D721Med (cell line): ENCODE results near the gene PRDM11.

Experiments used
- DNase-seq: peaks from one replicate; pipeline ENCODE4 v3.0.0; 2011; ENCODE audit warnings: low spot score; ENCODE audit not compliant: insufficient read length
- FAIRE-seq: peaks from 2 replicates; lab custom pipeline; 2011; peaks lifted over from hg19 to GRCh38; lab: Jason Lieb, UNC
- TF ChIP-seq, protein P1 (sequence below): IDR thresholded peaks from 2 replicates; pipeline ENCODE4 v1.5.1; 2012; ENCODE audit warnings: mild to moderate bottlenecking, control low read depth; ENCODE audit not compliant: insufficient read depth; ENCODE audit errors: missing control alignments

Gene PRDM11

DNA sequence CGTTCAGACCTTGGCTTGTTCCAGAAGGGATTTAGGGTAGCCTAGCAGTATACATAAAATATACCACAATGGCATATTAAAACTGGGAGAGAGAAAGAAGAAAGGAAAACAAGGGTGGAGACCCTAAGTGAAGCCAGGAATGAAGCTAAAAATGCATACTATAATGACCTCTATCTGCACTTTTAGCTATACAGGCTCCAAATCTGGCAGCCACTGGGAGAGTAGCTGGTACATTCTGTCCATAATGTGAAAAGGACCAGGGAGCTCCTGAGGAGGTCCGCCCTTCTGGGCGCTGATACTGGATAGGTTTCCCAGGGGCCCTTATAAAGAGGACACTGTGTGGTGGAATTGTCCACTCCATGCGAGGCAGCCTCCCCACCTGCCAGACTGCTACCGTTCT lies 42.8 kb downstream of the PRDM11 start:
- DNase-seq: no peak
- TF ChIP-seq, protein P1, sequence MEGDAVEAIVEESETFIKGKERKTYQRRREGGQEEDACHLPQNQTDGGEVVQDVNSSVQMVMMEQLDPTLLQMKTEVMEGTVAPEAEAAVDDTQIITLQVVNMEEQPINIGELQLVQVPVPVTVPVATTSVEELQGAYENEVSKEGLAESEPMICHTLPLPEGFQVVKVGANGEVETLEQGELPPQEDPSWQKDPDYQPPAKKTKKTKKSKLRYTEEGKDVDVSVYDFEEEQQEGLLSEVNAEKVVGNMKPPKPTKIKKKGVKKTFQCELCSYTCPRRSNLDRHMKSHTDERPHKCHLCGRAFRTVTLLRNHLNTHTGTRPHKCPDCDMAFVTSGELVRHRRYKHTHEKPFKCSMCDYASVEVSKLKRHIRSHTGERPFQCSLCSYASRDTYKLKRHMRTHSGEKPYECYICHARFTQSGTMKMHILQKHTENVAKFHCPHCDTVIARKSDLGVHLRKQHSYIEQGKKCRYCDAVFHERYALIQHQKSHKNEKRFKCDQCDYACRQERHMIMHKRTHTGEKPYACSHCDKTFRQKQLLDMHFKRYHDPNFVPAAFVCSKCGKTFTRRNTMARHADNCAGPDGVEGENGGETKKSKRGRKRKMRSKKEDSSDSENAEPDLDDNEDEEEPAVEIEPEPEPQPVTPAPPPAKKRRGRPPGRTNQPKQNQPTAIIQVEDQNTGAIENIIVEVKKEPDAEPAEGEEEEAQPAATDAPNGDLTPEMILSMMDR: no peak
- no peak for FAIRE-seq

- TF ChIP-seq, protein P1: no peak
- DNase-seq (no peak), FAIRE-seq (no peak)
Measured at GRCh38 chr11:45193695-45194094, 47.3 kb downstream of the PRDM11 start.

- FAIRE-seq: no peak
- TF ChIP-seq, protein P1: no peak
Measured at GRCh38 chr11:45204761-45205160, 58.3 kb downstream of the PRDM11 start.

GRCh38 chr11:45205978-45206377 lies 59.5 kb downstream of the PRDM11 start:
- DNase-seq (no peak), FAIRE-seq (no peak)
- TF ChIP-seq, protein P1: no peak

More at GRCh38 chr11:45204761-45205160, 58.3 kb downstream of the PRDM11 start:
- DNase-seq: no peak

- no peak for FAIRE-seq
- TF ChIP-seq, protein P1: no peak
- DNase-seq: no peak
Measured at GRCh38 chr11:45208135-45208534, 61.7 kb downstream of the PRDM11 start.

GRCh38 chr11:45209000-45209879 lies 62.8 kb downstream of the PRDM11 start:
- DNase-seq (no peak), FAIRE-seq (no peak)
- TF ChIP-seq, protein P1: no peak

DNA sequence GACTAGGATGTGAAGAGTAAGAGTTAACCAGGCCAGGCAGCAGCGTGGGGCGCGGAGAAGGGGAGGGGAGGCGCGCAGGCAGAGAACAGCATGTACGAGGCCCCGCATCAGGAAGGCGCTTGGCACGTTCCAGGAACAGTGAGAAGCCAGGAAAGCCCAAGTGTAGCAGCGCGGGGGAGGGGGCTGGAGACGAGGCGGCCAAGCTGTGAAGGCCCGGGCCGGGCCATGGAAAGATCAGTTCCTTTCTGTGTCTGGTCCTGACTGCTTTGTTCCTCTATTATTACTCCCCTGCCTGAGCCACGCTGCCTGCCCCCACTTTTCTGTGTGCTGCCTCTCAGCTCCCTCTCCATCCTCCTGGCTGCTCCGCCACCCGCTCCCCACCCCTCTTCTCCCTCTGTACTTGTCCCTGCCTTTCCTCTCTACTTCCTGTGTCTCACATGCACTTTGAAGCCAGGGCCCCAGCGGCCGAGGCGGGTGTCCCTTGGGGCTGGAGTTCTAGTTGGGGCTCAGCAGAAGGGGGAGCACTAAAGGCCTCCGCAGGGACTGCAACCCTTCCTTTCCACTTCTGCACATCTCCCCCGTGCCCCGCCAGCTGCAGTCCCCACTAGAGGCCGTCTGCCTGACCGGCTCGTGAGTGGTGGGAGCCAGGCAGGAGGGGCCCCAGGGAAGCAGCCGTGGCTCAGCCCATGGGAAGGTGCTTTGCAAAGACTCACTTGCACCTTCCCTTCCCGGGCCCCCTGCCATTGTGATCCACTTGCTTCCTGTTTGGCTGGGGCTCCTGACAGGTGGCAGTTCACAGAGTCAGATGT lies 63.7 kb downstream of the PRDM11 start:
- DNase-seq (no peak), FAIRE-seq (no peak)
- TF ChIP-seq, protein P1: no peak
